Measurements from ENCODE around the gene BSPH1.
"Not testable (repeated sequence)": the region's sequence is repeated elsewhere in the genome, so short reads cannot be mapped to it uniquely, and the experiment has no call there.

The BSPH1 gene, protein sequence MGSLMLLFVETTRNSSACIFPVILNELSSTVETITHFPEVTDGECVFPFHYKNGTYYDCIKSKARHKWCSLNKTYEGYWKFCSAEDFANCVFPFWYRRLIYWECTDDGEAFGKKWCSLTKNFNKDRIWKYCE

DNA sequence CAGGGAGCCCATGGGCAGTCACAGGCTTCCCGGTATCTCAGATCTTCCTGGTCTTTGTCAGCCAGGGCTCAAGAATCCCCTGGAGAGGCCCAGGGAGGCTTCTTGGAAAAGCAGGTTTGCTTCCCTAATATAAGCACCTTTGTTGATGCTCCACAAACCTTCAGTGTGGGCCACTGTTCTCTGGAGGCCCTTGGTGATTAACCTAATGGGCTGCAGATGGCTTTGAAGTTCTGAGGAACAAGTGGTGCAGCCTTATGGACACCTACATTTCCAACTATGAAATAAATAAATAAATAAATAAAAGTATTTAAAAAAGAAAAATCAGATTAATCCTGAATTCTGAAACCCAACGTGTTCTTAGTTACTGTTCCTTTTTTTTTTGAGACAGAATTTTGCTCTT, at the start of gene BSPH1:
BSPH1 (minus strand) TSS at position 101 of the 400 bp plus-strand sequence; CDS start at position 12, 89 bp downstream.
- no peak for DNase-seq (ENCODE audit: low read depth)

DNA sequence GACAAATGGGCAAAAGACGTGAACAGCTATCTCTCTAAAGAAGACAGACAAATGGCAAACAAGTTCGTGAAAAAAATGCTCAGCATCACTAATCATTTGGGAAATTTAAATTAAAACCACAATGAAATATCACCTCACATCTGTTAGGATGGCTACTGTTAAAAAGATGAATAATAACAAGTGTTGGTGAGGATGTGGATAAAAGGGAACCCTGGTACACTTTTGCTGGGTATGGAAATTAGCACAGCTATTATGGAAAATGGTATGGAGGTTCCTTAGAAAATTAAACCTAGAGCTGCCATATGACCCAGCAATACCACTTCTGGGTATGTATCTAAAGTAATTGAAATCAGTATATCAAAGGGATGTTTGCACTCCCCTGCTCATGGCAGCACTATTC, 44.8 kb upstream of the BSPH1 start:
- no peak for DNase-seq (ENCODE audit: low read depth)

DNA sequence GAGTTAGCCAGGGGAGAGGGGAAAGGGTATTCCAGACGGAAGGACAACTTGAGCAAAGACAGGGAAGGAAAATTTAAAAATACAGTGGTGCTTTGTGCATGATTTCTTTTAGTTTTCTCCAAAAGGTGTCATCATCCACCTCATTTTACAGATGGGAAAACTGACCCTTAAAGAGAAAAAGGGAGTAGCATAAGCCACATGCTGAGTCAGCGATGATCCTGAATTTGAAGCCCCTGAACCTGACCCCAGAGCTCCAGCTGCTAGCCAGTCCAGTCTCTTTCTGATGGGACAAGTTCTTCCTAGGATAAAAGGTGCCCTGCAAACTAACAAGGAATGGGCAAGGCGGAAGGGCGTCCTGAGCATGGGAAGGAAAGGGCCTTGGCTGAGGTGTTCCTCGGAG, 41.6 kb upstream of the BSPH1 start:
- DNase-seq (ENCODE audit: low read depth), result no peak

DNA sequence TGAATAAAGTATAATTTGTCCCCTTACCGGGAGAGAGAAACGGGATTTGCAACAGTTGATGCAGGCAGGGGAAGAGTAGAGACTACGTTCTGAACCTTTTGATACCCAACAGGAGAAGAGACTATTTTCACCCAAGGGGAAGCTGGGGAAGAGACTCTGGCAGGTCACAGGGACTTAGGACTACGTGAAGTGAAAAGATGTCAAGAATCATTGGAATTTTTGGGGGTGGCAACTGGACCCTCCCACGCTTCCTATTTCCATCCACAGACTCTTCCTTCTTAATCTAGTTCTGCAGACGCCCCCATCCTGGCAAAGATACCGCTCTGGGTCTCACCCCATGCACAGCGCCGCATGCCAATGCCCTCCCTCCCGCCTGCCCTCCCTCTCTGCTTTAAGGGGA, 38.1 kb upstream of the BSPH1 start:
- DNase-seq (ENCODE audit: low read depth), result no peak

DNA sequence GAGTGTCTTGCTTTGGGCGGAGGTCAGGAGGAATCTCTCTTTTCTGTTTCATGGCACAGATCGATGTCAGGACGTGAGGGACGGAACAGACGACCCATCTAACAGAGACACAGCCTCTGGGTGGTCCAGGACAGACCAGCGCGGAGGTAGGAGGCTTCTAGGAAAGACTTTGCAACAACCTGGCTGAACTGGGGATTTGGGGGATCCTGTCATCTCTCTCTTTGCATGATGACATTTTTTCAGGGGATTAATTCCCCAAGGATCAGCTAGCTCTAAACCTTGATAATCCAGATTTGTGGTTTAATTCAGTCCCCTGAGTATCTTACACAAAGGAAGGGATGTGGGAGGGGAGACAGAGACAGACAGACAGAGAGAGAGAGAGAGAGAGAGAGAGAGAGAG, 37.5 kb upstream of the BSPH1 start:
- no peak for DNase-seq (ENCODE audit: low read depth)

DNA sequence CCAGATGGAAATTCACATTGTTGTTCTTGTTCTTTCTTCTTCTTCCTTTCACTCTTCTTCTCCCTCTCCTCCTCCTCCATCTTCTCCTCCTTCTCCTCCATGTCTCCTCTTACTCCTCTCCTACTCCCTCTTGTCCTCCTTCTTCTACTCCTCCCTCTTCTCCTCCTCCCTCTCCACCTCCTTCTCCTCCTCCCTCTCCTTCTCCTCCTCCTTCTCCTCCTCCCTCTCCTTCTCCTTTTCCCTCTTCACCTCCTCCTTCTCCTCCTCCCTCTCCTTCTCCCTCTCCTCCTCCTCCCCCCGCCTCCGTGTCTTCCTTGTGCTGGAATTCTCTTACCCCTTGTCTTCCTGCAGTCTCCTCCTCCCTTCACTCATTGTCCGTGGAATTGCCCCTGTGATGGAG, 33.5 kb upstream of the BSPH1 start:
- no peak for DNase-seq (ENCODE audit: low read depth)

DNA sequence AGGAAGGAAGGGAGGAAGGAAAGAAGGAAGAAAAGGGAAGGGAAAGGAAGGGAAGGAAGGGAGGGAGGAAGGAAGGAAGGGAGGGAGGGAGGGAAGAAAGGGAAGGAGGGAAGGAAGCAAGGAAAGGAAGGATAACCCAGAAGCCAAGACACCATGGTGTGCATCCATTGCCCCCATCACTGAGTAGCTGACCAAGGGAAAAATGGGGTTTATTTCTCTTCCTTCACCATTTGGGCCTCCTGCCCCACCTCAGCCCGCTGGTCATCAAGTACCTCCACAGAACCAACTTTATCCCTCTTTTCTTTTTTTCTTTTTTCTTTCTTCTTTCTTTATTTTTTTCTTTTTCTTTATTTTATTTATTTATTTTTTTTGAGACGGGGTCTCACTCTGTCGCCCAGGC, 31.5 kb upstream of the BSPH1 start:
- DNase-seq (ENCODE audit: low read depth), result no peak

DNA sequence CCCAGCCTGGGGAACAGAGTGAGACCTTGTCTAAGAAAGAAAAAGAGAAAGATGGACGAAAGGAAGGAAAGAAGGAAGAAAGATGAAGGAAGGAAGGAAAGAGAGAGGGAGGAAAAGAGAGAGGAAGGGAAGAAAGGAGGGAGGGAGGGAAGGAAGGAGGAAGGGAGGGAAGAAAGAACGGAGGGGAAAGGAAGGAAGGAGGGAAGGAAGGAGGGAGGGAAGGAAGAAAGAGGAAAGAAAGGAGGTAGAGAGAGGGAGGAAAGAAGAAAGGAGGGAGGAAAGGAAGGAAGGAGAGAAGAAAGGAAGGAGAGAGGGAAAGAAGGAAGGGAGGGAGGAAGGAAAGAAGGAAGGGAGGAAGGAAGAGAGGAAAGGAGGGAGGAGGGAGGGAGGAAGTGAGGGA, 31.0 kb upstream of the BSPH1 start:
- no peak for DNase-seq (ENCODE audit: low read depth)

DNA sequence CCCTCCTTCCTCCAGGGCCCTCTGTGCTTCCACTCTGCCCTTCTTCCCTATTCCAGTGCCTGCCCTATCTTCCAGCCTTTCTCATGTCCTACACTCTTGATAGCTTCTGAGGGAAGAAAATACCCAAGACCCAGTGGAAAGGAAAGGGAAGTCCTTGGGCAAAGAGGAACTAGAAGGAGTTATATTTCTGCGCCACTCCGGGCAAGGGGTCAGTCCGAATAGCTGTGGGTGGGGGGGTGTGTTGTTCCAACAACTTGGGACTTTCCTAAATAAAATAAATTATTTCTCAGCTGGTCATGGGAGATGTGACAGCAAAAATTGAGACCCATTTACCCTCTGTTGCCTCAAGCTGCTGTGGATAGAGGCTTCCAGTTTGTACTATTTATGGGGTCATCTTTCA, 28.7 kb upstream of the BSPH1 start:
- DNase-seq (ENCODE audit: low read depth), result no peak

DNA sequence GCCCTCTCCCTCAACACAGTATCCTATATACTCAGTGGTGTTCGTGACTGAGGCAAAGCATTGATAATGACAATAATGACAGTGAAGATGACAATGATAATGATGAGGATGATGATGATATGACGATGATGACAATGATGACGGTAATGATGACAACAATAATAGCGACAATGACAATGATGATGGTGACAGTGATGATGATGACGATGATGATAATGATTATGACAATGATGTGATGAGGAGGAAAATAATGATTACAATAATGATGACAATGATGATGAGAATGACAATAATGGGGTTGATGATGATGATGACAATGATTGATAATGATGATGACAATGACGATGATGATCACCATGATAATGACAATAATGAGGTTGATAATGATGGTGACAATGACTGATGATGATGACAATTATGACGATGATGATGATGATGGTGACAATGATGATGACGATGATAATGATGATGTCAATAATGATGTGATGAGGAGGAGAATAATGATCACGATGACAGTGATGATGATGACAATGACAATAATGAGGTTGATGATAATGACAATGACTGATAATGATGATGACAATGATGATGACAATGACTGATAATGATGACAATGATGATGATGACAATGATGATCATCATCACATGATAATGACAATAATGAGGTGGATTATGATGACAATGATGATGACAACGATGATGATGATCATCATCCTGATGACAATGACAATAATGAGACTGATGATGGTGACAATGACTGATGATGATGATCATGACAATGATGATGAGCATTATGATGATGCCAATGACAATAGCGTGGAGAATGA, 19.2 kb upstream of the BSPH1 start:
- no peak for DNase-seq (ENCODE audit: low read depth)

DNA sequence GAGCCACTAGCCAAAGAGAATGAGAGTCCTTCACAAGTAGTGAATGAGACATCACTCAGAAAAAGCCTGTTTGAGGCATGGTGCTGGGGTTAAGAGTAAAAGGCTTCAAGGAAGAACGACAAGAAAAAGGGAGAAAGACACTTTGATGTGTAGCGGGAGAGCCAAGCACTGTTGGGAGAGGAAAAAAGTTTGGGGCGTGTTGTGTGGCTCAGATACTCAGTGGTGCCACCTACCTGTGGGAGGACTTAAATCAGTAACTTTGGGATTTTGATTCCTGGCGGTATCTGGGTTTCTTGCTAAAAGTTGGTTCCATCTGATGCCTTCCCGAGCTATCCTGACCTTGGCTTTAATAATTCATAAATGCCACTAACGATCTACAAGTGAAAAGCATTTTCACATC, 14.8 kb upstream of the BSPH1 start:
- DNase-seq (ENCODE audit: low read depth), result no peak

DNA sequence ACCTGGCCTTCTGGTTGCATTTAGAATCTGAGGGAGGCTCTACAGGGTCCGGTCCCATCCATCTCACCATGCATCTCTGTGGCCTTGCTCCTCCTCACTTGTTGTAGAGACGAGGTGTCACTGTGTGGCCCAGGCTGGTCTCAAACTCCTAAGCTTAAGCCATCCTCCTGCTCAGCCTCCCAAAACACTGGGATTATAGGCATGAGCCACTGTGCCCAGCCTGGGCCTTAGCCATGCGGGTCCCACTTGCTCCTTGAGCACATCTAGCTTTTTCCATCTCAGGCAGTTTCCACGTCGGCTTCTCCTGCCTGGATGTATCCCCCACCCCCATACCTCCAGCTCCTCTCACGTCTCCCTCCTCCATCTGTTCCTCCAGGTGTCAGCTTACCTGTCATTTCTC, 12.3 kb upstream of the BSPH1 start:
- no peak for DNase-seq (ENCODE audit: low read depth)

DNA sequence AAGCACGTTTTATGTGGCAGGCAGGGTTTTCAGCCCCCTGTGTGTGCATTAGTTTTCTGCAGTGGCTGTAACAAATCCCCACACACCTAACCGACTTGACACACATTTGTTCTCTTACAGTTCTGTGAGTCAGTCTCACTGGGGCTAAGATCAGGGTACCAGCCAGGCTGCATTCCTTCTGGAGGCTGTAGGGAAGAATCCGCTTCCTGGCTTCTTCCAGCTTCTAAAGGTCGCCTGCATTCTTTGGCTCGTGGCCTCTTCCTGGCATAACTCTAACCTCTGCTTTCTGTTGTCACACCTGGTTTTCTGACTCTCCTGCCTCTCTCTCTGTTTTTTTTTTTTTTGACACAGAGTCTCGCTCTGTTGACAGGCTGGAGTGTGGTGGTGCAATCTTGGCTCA, 8.9 kb upstream of the BSPH1 start:
- DNase-seq (ENCODE audit: low read depth), result no peak

DNA sequence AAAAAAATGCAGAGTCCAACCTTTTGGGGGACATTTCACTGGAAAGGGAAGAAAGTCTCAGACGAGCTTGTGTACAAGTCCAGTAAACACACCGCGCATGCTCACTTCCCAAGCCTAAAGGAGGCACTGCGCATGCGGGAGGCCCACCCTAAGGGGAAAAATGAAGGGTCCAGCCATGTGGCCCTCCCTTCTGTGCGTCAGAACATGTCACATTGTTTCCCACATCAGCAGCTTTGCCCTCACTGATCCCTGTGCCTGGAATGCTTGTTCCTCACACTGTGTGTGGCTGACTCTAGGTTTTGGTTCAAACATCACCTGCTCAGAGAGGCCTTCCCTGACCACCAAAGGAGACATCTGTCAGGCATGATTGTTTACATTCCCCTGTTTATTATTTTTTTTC, 6.8 kb upstream of the BSPH1 start:
- DNase-seq (ENCODE audit: low read depth), result no peak

DNA sequence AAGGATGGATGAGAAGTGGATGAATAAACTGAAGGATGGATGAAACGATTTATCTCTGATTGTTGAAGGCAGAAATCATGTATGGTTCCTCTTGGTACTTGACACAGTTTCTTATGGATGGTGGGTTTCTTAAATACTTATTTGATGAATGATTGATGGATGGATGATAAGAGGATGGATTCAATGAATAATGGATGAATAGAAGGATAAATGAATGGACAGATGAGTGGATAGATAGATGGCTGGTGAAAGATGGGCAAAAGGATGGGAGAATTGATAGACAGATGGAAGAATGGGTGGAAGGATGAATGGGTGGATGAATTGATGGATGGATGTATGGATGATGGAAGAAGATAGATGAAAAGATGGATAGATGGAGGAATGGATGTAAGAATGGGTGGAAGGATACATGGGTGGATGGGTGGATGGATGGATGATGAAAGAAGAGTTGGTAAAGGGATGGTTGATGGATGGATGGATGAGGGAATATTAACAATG, 4.3 kb upstream of the BSPH1 start:
- no peak for DNase-seq (ENCODE audit: low read depth)

DNA sequence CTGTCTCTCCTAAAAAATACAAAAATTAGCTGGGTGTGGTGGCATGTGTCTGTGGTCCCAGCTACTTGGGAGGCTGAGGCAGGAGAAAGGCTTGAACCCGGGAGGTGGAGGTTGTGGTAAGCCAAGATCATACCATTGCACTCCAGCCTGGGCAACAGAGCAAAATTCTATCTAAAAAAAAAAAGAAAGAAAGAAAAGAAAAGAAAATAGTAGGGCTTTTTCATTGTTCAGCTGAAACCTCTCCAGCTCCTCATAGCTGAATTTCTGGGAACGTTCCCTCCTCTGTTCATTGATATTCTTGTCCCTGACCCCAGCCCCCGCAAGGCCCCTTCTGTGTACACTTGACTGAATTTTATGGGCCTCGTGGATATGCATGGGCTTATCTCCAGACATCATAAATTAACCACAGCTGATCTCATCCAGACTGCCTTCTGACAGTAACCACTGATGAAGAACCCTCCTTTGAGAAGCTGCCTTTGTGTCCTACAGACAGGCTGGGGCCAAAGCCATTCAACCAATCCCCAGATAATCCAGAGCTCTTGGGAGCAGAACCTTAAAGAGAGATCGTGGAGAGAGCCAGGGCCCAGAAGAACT, 2.3 kb upstream of the BSPH1 start, which contains the start of gene ELSPBP1:
ELSPBP1 (plus strand) TSS at position 424 of the 594 bp plus-strand sequence. CDS start 14,036 bp downstream, outside the sequence.
- DNase-seq (ENCODE audit: low read depth), result no peak

DNA sequence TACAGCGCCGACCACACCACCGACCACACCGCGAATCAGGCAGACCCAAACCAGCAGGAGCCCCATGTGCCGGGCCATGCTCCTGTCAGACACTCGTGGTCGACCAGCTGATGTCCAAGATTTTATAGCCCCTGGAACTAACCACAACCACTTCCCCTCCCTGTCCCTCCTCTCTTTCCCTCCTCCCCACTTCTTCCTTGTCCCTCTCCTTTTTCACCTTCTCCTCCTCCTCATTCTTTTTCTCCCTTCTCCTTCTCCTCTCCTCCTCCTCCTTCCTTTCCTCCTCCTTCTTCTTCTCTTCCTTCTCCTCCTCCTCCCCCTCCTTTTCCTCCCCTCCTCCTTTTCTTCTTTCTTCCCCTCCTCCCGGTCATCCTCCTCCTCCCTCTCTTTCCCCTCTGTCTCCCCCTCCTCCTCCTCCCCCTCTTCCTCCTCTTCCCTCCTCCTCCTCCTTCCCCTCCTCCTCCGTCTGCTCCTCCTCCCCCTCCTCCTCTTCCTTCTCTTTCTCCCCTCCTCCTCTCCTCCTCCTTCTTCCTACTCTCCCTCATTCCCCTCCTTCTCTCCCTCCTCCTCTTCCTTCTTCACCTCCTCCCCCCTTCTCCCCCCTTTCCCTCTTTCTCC, 670 bp downstream of the BSPH1 start:
- DNase-seq (ENCODE audit: low read depth), result no peak

DNA sequence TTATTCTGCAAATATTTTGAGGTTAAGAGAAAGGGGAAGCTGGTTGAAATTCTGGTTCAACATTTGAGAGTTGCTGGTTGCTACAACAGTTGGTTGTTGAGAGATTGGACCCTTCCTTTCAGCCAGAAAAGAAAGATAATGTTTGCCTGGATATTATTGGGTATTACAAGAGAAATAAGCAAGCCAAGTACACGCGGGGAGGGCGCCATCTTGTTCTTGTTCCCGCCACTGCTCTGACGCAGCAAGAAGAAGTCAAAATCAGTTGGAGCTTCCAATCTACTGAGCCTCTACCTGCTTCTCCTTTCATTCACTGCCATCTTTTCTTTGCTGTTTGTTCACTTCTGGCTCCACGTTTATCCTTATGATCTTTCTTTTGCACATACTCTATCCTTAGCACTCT, 18.4 kb downstream of the BSPH1 start:
- no peak for DNase-seq (ENCODE audit: low read depth)

DNA sequence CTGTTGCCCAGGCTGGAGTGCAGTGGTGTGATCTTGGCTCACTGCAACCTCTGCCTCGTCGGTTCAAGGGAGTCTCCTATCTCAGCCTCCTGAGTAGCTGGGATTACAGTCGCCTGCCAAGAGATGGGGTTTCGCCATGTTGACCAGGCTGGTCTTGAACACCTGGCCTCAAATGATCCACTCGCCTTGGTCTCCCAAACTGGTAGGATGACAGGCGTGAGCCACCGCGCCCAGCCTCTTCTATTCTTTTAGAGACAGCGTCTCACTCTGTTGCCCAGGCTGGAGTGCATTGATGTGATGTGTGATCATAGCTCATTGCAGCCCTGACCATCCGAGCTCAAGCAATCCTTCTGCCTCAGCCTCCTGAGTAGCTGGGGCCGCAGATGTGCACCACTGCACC, 36.0 kb downstream of the BSPH1 start:
- not testable (repeated sequence) for DNase-seq (ENCODE audit: low read depth)

DNA sequence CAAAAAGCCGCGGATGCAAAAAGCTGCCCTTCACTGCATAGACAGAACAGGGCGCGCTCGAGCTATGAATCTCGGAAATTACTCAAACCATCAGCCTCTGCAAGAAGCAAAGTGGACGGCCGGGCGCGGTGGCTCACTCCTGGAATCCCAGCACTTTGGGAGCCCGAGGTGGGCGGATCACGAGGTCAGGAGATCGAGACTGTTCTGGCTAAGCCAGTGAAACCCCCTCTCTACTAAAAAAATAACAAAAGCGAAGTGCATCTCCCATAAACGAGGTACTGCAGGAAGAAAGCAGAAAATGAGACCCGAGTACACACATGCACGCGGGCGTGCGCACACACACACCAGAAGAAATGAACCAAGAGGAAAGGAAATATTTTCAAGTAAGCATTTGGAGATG, 39.8 kb downstream of the BSPH1 start:
- DNase-seq (ENCODE audit: low read depth), result not testable (repeated sequence)

DNA sequence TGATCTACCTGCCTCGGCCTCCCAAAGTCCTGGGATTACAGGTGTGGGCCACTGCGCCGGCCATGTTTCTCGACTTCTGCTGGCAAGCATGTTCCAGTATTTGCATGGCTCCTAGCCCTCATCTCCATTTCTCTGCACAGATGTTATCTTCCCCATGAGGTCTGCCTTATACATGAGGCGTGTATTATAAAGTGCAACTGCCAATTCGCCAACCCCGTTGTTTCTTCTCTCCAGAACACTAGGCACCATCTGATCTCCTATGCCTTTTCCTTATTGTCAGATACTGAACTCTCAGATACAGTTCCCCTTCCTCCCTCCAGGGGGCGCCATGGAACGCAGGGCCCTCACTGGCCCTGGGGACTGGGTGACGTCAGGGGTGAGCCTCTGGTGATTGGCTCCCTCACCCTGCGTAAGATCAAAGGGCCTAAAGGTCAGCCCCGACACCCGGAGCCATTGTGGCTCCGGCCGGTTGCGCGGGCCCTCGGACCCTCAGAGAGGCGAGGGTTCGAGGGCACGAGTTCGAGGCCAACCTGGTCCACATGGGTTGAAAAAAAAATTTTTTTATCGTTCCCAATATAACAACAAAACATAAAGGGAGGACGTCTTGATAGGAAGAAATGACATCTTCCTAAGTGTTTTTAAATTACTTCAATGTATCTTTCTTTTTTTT, 42.0 kb downstream of the BSPH1 start:
- DNase-seq (ENCODE audit: low read depth), result not testable (repeated sequence)

DNA sequence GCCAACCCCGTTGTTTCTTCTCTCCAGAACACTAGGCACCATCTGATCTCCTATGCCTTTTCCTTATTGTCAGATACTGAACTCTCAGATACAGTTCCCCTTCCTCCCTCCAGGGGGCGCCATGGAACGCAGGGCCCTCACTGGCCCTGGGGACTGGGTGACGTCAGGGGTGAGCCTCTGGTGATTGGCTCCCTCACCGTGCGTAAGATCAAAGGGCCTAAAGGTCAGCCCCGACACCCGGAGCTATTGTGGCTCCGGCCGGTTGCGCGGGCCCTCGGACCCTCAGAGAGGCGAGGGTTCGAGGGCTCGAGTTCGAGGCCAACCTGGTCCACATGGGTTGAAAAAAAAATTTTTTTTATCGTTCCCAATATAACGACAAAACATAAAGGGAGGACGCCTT, 63.4 kb downstream of the BSPH1 start:
- not testable (repeated sequence) for DNase-seq (ENCODE audit: low read depth)

All from fibroblast of the conjunctiva (primary cell).